HepG2 (cell line): ENCODE measurements around the gene TBC1D32. TPM values are rescaled to one million over a fixed set of nuclear protein-coding genes. Genes with fewer than 3 reads are reported as not detected.

ENCODE experiments used
- ATAC-seq: fragments of 200-7000 bp; cut with Tn5 transposase; 3 replicates; pipeline ENCODE4 v1.9.1; 2020; ENCODE audit warnings: mild to moderate bottlenecking, moderate library complexity
- BruUV-seq: library from RNA; stranded (reverse); fragments of 400-500 nt; replicated peaks from 2 replicates; lab custom pipeline; 2021; lab: Mats Ljungman, UMichigan
- CTCF ChIA-PET: fragments of 300-600 bp; formaldehyde crosslinking; extraction: SDS; loops from one replicate; lab custom pipeline; 2021; ENCODE audit warnings: low total read pairs, inconsistent platforms, low intra/inter-chr PET ratio; lab: Yijun Ruan, JAX
- POLR2A ChIA-PET: fragments of 350-600 bp; sonication (Branson Sonifier 250); formaldehyde crosslinking; loops from one replicate; lab custom pipeline; 2020; ENCODE audit warnings: antibody characterized with exemption, inconsistent platforms; lab: Yijun Ruan, JAX
- DNase-seq: peaks from one replicate; pipeline ENCODE4 v3.0.0-alpha.2; 2015; ENCODE audit warnings: low spot score
- FAIRE-seq: peaks from 3 replicates; lab custom pipeline; 2011; peaks lifted over from hg19 to GRCh38; lab: Jason Lieb, UNC
- H2AFZ ChIP-seq: one replicate; pipeline ENCODE4 v1.6.1; 2011; ENCODE audit warnings: low read length, inconsistent platforms
- H3K27ac ChIP-seq: fragments of 300-600 bp; 3 replicates; pipeline ENCODE4 v1.8.0; 2011; ENCODE audit warnings: mixed run types, mild to moderate bottlenecking, mixed read lengths, low read length, inconsistent platforms; ENCODE audit not compliant: insufficient read depth; ENCODE audit errors: extremely low read length
- H3K27me3 ChIP-seq, 2 experiments: fragments of 200-600 bp in 1 of 2; 2 replicates in 1 of 2; 3 replicates in 1 of 2; pipeline versions ENCODE4 v1.6.0 to v1.8.0; 2011; ENCODE audit warnings: low read length in 2 of 2, mild to moderate bottlenecking in 2 of 2, moderate library complexity in 2 of 2, inconsistent platforms in 1 of 2; ENCODE audit not compliant: insufficient read depth in 2 of 2, control insufficient read depth in 1 of 2
- H3K36me3 ChIP-seq, 2 experiments: fragments of 200-600 bp in 1 of 2; replicated peaks in 1 of 2; 2 replicates in 1 of 2; 3 replicates in 1 of 2; pipeline versions ENCODE4 v1.5.1 to v1.8.0; 2011; ENCODE audit warnings: low read length in 2 of 2, inconsistent platforms in 1 of 2; ENCODE audit not compliant: insufficient read depth in 2 of 2, control insufficient read depth in 1 of 2
- H3K4me1 ChIP-seq: 2 replicates; pipeline ENCODE4 v1.5.1; 2012; ENCODE audit warnings: low read length, inconsistent platforms; ENCODE audit not compliant: insufficient read depth
- H3K4me2 ChIP-seq: 2 replicates; pipeline ENCODE4 v1.6.0; 2011; ENCODE audit warnings: low read depth, low read length, inconsistent platforms
- H3K4me3 ChIP-seq, 3 experiments: fragments of 200-600 bp in 1 of 3; sonication (generic), shearing (Covaris generic) in 1 of 3; replicated peaks in 1 of 3; 2 replicates each; pipeline ENCODE4 v1.5.1; 2011 to 2016; ENCODE audit warnings: low read length in 3 of 3, inconsistent platforms in 2 of 3, low read depth in 2 of 3, mild to moderate bottlenecking in 2 of 3, control low read depth in 1 of 3, mixed read lengths in 1 of 3; ENCODE audit not compliant: insufficient read depth in 1 of 3
- H3K79me2 ChIP-seq: one replicate; pipeline ENCODE4 v1.6.1; 2011; ENCODE audit warnings: low read length, inconsistent platforms; ENCODE audit not compliant: insufficient read depth
- H3K9ac ChIP-seq: 2 replicates; pipeline ENCODE4 v1.6.0; 2011; ENCODE audit warnings: mild to moderate bottlenecking, low read depth, low read length, inconsistent platforms; ENCODE audit not compliant: insufficient read depth
- H3K9me3 ChIP-seq: 2 replicates; pipeline ENCODE4 v1.5.1; 2012; ENCODE audit warnings: mild to moderate bottlenecking, low read length
- H4K20me1 ChIP-seq: 2 replicates; pipeline ENCODE4 v1.6.0; 2011; ENCODE audit warnings: inconsistent platforms, mild to moderate bottlenecking, low read length, moderate library complexity; ENCODE audit not compliant: insufficient read depth
- MAFF ChIP-seq: IDR thresholded peaks from 2 replicates; pipeline ENCODE4 v1.6.1; 2011; ENCODE audit warnings: low read depth, low read length, improper control_type of control experiment
- MAFK ChIP-seq, 2 experiments: IDR thresholded peaks in 1 of 2; conservative IDR thresholded peaks in 1 of 2; 2 replicates each; pipeline ENCODE4 v1.6.1; 2011; ENCODE audit warnings: improper control_type of control experiment in 2 of 2, low read length in 2 of 2
- TRIM24 ChIP-seq: sonication (generic); formaldehyde crosslinking; IDR thresholded peaks from 2 replicates; pipeline ENCODE4 v1.8.0; 2022; ENCODE audit warnings: mild to moderate bottlenecking, missing genetic modification reagents
- ZBTB7B ChIP-seq: sonication (generic); formaldehyde crosslinking; IDR thresholded peaks from 2 replicates; pipeline ENCODE4 v1.4.0; 2020; ENCODE audit warnings: missing genetic modification reagents
- ZNF720 ChIP-seq: sonication (generic); formaldehyde crosslinking; IDR thresholded peaks from 2 replicates; pipeline ENCODE4 v1.4.0; 2020; ENCODE audit warnings: missing genetic modification reagents
- WGBS: methylation state at CpG from one replicate; pipeline ENCODE4 v1.1.6; 2017; ENCODE audit warnings: low lambda C conversion rate; 5-methylcytosine and 5-hydroxymethylcytosine counted together
- in situ Hi-C: cut with HindIII; loops from 2 replicates; pipeline ENCODE4 v1.10.0; 2017; ENCODE audit warnings: low pct_unique_long_range_greater_than_20kb; ENCODE audit not compliant: extremely low pct_ligation_motif_present
- intact Hi-C: fragments of 100-400 bp; cut with micrococcal nuclease; formaldehyde crosslinking; loops from one replicate; pipeline ENCODE4 v1.10.0; 2022; ENCODE audit not compliant: unreplicated experiment
- polyA plus RNA-seq, 8 experiments: library from polyadenylated mRNA; depleted of rRNA in 3 of 8; stranded (reverse) in 7 of 8; unstranded in 1 of 8; fragments of >200 nt; fragmentation: Illumina TruSeq in 4 of 8; extraction: Trizol in 4 of 8; gene quantifications; 2 replicates each; pipeline versions ENCODE4 v1.2.1 to v1.2.3, GENCODE V29; 2011 to 2016; ENCODE audit warnings: low read depth in 4 of 8, missing spikeins in 1 of 8, mixed read lengths in 1 of 8; ENCODE audit not compliant: insufficient read depth in 1 of 8
- total RNA-seq, 5 experiments: library from RNA; depleted of rRNA; stranded (reverse); fragments of >200 nt; fragmentation: Illumina TruSeq; extraction: Trizol; gene quantifications; 2 replicates each; pipeline ENCODE4 v1.2.3, GENCODE V29; 2016; ENCODE audit warnings: low read depth in 1 of 5

TBC1D32 gene
- total and polyA plus RNA-seq, 2 of the 13 experiments (the other 11 are each of a cell fraction or from before 2014, with no cell fraction given), result 2.0 to 4.8 TPM

- Histone ChIP-seq H3K9ac (no peak overlapping the region), H3K4me3 (no peak overlapping the region), H3K4me1 (no peaks in the 10 kb centered on the region), H3K9me3 (no peaks in the 10 kb centered on the region), H3K36me3 (no peaks in the 10 kb centered on the region), H3K79me2 (no peaks in the 10 kb centered on the region), H4K20me1 (no peaks in the 10 kb centered on the region), H2AFZ (no peak overlapping the region), H3K27me3 (no peaks in the 10 kb centered on the region), H3K27ac (no peak overlapping the region), H3K4me2 (no peak overlapping the region)
- ATAC-seq, result no peak
- TF ChIP-seq ZNF720 (CRISPR knock-in tag), result no peak
- TF ChIP-seq TRIM24, result no peak
- in situ Hi-C loops, result loop anchor here (25.0 kb wide), 1 partner anchor 1584 kb away; no protein-coding TSS in a partner anchor
- DNase-seq, result no peak
- 37% methylated on average over 4 of the region's 4 CpGs for WGBS
- no TSS peak for BruUV-seq
- no peak for FAIRE-seq
- ChIA-PET CTCF (no interaction called here), POLR2A (interaction anchor here (1.1 kb wide), 1 partner anchor 14 kb away, joined by 3 read pairs; the partner anchor contains the start of gene TBC1D32)
- intact Hi-C loops, result no loop called here
Observed at GRCh38 chr6:121321282-121321681, 13.0 kb downstream of the TBC1D32 start.

GRCh38 chr6:121319603-121320002 is 14.7 kb downstream of the TBC1D32 start:
- no TSS peak for BruUV-seq
- no peak for FAIRE-seq
- no peak for DNase-seq
- in situ Hi-C loops (loop anchor here (25.0 kb wide), 1 partner anchor 1582 kb away; no protein-coding TSS in a partner anchor), intact Hi-C loops (loop anchor here (1.0 to 5.0 kb wide), 2 partner anchors 81 to 713 kb away; no protein-coding TSS in a partner anchor)
- Histone ChIP-seq H3K27me3 (no peaks in the 10 kb centered on the region), H2AFZ (no peak overlapping the region), H3K4me3 (no peak overlapping the region; a peak in 1 of 6 replicates), H3K27ac (no peak overlapping the region), H3K9me3 (no peaks in the 10 kb centered on the region), H3K79me2 (no peaks in the 10 kb centered on the region), H3K36me3 (no peaks in the 10 kb centered on the region), H3K9ac (no peak overlapping the region), H4K20me1 (no peaks in the 10 kb centered on the region), H3K4me1 (no peaks in the 10 kb centered on the region), H3K4me2 (no peak overlapping the region)
- ChIA-PET POLR2A (no interaction called here), CTCF (interaction anchor here (1.4 to 1.5 kb wide), 2 partner anchors 81 to 530 kb away, joined by 4 to 8 read pairs; no protein-coding TSS in a partner anchor)
- TF ChIP-seq MAFK (conservative IDR thresholded peaks at IDR 0.05 in 1 of 2, IDR thresholded peaks at IDR 0.05 in 1 of 2; ENCODE audit: low read length in 2 of 2) (peak; percentile 68 to 78), ZBTB7B (CRISPR knock-in tag) (no peak), MAFF (peak; percentile 72; the same call in 1 of the 2 replicates)
- no peak for ATAC-seq
- 35% methylated on average over 2 of the region's 2 CpGs for WGBS
